Hematopoietic multipotent progenitor cell treated with erythropoietin and hydrocortisone succinate and interleukin-3 and kit ligand, for 15 days (in vitro differentiated cells): Measurements from ENCODE around the gene RLN1.
"Not testable (repeated sequence)": the region's sequence is repeated elsewhere in the genome, so short reads cannot be mapped to it uniquely, and the experiment has no call there.

ENCODE experiments used
- DNase-seq: peaks from one replicate; pipeline ENCODE4 v3.0.0-alpha.2; 2015; ENCODE audit warnings: low spot score

RLN1 gene, protein sequence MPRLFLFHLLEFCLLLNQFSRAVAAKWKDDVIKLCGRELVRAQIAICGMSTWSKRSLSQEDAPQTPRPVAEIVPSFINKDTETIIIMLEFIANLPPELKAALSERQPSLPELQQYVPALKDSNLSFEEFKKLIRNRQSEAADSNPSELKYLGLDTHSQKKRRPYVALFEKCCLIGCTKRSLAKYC

DNA sequence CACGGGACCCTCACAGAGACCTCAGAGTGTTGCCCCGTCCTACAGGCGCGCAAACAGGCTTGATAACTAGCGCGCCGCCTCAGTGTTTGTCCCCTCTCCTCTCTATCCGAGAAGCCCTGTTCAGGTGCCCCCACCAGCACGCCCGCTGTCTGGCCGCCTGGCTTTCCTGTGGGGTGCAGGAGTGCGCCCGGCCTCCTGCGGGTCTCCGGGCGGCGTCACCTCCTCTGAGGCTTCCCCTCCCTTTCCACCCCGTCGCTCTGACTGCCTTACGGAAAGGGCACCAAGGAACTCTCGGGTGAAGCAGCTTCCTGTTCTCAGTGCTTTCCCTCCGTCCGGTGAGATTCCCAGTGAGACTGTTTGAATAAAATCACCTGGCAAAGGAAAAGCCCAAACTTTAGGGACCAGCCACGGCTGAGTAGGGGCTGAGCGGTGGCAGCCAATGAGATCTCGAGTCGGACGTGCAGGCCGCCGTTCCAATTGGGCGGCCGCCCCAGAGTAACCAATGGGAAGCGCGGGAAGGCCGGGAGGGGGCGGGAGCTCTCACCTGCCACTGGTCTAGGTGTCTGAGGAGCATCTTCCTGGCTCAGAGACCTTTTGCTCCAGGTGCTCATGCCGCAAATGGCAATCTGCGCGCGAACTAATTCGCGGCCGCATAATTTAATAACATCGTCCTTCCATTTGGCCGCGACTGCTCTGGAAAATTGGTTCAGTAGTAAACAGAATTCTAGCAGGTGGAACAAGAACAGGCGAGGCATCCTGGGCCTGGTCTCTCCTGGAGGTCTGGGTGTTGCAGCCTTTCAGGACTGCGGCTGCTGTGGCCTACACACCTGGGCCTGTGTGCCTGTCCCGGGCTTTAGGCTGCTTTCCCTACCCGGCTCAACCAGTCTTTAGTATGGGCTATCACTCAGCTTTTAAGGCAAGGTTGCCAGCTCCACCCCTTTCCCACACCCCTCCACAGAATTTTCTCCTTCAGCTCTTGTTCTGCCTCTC is at the start of gene RLN1:
RLN1 (minus strand) TSS at position 885 of the 990 bp plus-strand sequence; CDS start at position 755, 130 bp downstream.
- DNase-seq, result not testable (repeated sequence)

DNA sequence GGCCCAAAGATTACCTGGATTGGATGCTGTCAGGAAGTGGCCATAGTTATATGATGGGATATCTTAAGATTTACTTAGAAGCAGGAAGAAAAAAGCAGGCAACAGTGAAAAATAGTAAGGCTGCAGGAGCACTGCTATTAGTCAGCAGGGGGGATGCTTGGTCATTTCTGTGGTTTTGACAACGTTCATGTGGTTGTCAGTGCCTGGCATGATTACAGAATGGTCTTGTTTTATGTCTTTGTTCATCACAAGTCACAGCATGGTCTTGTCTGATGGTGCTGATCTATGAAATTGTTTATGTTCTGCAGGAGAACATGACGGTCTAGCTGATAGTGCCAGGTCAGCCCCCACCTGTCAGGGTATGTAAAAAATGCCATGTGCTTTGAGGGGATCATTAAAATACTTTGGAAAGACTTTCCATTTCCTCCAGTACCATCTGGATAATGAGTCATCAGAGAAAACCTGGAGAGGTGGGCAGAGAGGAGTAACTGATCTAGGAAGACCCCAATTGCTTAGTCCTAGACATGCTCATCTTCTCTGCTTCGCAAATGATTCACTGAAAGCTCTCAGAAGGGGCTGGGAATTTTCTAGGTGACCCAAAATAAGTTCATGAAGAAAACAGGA is 49.5 kb upstream of the RLN1 start:
- DNase-seq, result no peak

DNA sequence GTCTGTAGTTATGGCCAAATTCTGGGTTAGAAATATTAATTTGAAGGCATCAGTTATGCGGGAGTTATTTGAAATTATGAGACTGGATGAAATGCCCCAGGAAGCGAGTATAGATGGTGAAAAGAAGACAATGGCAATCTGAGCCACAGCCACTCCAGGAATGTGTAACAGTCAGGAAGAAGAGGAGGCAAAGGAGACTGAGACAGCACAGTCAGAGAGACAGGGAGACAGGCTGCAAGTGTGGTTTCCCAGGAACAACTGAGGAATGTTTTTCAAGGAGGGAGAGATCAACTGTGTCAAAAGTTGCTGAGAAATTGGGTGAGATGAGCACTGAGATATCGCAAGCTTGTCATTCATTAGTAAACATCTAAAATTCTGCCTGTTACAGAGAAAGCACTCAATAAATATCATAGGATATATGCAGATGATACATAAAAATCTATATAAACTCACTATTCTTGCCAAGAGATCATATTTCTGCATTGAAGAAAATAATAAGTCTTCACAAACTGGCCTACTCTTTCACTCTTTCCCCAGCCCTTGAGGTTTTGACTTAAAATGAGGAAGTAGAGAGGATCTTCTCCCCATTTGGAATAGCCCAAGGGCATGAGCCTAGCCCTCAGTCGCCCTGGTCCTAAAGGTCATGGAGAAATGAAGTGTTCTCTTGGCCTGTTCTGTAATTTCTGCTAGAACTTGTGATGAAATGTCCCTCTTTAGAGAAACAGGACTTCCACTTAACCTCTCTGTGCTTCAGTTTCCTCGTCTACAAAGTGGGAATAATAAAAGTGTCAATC is 48.5 kb upstream of the RLN1 start:
- no peak for DNase-seq

DNA sequence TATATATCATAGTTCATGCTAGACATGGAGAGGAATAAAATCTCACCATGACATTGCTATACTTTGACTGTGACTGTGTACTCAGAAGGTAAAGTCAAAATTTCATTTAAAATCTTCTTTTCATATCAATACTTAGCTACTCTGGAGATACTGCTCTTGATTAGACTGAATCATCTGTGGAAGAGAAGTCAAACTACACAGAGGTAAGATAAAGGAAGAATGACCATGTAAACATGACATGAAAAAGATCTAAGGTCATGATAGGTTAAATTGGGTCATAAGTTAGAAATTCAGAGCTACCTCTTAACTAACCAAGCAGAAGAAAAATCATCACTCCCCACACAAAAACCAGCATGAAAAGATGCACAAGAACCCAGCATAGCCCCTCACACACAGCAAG is 44.8 kb upstream of the RLN1 start:
- DNase-seq, result no peak

DNA sequence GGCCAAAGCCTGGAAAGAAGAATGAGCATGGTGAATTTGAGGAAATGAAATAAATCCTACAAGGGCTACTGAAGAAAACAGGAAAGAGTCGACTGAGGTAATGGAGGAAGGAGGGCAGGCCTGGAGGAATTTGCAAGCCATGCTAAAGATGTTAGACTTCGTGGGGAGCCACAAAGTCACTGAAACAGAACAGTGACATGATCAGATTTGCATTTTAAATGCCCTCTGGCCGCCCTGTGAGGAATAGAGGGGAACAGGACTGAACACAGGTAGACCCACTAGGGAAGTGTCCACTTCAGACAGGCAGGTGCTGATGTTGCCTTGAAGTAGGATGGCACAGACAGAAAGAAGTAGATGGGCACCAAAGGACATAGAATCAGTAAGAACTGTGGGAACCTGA is 42.8 kb upstream of the RLN1 start:
- DNase-seq, result no peak

DNA sequence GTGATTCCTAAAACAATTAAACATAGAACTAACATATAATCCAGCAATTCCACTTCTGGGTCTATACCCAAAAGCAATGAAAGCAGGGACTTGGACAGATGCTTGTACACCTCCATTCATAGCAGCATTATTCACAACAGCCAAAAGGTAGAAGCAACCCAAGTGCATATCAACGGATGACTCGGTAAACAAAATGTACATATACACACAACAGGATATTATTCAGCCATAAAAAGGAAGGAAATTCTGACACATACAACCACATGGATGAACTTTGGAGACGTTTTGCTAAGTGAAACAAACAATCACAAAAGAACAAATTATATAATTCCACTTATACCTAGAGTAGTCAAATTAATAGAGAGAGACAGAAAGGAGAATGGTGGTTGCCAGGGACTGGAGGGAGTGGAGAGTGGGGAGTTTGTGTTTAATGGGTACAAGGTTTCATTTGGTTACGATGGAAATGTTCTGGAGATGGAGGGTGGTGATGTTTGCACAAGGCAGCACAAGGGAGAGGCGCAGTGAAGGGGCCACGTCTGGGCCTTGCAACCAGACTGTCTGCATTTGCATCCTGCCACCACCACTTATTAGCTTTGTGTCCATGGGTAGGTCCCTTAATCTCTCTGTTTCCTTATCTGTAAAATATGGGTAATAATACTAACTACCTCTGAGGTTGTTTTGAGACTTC is 36.3 kb upstream of the RLN1 start:
- DNase-seq, result no peak

DNA sequence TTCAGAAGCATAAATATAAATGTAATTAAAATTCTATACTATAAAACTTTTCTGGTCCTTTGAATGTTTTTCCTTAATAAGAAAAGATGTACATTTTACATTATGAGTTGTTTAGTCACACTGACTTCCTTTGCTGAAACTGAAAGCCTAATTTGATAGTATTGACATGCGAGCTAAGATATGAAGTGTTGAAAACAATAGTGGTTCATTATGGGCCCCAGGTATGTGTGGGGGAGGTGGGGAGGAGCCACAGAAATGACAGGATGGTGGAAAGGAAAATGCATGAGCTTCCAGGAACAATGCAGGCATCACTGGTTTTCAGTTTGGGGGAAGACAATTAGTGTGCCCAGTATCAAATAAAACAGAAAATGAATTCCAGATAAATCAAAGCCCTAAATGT is 35.4 kb upstream of the RLN1 start:
- DNase-seq, result no peak

DNA sequence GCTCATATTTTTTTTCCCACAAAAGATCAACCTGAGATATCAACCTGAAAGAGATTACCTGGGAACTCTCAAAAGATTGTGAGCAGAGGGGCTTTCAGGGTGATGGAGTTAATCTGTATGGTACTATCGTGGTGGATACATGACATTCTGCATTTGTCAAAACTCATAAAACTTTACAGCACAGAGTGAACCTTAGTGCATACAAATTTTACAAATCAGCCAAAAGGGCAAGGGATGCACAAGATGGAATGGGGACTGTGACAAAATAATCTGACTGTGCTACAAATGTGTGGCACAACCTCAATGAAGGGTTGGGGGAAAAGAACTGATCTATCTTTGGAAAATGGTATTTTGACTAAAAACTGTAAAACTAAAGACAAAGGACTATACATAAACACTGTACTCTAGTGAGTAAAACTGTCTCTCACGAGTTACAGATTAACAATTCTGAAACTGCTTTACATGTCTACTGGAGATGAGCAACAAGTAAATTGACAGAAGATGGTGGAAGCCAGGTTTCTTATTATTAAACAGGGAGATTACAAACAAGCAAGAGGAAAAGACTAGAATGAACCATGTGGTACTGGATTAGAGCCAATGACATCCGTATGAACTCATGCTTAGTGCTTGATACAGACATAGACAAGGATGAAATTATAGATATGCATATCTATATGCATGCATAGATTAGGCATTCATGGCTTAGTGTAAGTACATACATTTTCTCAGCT is 24.8 kb upstream of the RLN1 start:
- no peak for DNase-seq

DNA sequence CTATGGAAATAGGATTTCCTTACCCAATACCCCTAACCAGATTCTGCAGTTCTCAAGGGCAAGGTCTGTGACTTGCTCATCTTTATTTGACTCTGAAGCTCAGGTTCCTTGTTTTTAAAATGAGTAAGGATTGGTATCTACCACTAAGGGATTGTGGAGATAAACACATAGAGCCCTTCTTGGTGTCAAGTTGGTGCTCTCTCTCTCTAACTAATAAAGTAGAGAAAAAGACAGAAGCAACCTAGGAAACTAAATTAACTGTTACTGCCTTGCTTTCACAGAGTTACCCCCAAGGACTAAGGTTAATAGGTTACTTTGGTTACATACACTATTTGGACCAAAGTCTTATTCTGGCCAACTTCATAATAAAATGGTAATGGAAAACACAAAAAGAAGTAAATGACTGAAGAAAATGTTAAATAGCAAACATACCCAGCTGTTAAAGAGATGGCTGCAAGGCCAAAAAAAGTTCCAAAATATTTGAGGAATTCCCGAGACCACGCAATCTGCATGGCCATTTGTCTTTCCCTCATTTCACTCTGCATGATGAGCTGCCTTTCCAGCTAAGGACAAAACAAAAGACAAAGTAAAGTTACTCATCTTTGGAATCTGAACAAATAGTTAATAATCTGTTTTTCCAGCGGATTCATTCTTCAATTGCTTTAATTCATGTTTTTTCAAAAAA is 21.8 kb upstream of the RLN1 start:
- DNase-seq, result no peak

DNA sequence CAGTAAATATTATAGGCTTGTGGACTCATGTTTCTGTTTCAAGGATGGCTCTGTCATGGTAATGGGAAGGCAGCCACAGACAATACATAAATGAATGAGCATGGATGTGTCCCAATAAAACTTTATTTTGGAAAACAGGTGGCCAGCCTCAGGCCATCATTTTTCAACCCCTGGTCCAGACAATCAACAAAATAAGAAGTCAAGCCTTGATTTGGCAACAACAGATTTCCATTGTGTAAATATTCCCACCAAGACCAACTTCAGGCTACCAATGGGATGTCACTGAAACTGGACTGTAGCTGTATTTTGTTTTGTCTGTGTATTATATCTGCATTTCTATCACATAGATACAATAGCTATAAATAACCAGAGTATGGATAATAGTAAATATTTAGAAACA is 20.7 kb upstream of the RLN1 start:
- DNase-seq, result no peak

DNA sequence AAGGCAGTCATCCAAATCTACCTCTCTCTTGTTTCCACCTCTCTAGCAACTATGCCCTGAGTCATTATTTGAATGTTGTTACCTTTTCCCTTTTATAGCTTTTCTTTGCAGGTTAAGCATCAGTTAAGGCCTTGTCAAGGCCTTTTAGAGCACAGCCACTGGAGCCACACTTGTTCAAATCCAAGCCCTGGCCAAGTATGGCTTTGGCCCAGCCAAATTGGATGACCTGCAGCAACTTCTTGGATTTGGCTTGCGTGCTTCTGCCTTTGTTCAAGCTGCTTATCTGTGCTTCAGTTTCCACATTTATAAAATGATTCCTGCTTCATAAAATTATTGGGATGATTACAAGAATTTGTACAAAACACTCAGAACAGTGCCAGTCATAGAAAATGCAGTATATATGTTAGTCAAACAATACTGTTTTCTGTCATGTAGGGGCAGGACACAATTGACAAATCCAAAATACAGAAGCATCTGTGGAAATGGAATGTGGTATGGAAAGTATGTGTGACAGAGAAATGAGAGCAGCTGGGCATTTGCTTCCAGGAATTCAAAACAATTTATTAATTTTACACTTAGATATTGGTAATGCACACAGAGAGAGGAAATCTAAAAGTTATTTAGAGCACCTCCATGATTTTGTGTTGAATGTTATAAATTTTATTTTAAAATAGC is 17.9 kb upstream of the RLN1 start:
- no peak for DNase-seq

DNA sequence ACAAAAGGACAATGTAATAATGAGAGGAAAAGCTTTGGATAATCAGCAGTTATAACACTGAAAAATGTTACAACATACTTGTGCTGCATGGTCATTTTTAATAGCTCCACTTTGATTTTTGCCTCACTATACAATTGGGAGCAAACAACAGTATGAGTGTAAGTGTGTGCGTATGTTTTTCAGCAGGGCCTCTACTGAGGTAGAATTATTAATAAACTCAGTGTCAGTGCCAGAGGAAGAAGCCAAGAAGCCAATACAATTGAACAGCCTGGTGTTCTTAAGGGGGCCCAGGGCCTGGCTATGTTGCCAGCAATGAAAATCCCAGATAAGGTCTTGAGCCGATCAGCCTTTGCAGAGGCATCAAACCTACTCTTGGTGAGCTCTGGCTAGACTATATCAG is 16.1 kb upstream of the RLN1 start:
- DNase-seq, result no peak

DNA sequence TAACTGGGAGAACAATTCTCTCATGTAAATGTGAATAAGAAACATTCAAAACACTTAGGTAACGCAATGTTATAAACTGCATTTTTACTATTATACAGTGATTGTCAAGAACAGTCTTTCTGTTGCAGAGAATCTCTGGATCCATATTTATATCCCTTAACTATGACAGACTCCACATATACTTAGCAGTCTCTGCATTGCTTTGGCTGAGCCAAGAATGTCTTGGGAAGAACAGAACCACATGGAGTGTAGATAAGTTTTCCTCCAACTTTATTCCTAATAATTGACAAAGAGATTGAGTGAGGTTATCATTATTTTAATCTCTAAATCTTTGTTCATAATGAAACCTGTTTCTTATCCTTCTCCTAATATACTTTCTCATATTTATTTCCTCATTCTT is 15.6 kb upstream of the RLN1 start:
- no peak for DNase-seq

DNA sequence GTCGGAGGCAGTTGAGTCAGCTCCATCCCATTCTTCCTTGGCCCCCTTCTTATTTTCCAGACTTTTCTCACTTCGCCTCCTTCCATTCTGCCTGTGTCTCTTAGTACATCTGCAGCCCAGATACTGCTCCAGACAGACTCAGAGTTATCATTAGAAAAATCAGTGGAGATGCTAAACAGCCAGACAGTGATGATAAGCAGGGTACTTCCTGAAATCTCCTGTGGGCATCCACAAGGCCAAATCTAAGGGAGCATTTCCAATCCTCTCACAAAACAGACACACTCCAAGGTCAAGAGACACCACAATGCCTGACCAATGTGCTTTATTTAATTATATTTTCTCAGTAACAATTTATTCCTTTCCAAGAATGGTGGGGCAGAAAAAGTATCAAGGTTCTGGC is 14.5 kb upstream of the RLN1 start:
- DNase-seq, result no peak

DNA sequence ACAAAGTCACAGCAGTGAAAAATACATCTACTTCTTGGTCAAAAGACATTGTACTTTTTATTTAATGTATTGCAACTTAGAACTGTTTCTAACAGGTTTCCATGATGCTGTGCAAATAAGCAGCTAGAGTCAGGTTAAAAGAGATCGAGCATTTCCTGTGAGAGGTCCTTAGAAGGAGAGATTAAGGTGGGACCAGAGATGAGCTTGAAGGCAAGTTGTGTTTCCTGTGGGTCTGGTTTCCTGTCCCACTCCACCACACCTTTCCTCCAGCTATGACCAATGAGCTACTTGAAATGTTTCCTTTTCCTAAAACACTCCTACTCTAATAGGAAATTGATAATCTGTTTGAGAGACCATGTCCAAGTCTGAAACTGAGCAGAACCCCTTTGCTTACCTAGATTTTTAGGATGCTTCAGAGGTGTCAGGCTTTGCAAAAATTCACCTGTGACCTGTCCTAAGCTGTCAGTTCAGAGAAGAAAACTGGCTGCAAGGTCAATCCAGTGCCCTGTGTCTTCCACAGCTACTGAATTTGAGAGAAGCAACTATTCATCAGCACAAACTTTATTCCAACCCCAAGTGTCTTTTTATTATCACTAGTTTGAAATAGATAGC is 13.1 kb upstream of the RLN1 start:
- DNase-seq, result no peak

DNA sequence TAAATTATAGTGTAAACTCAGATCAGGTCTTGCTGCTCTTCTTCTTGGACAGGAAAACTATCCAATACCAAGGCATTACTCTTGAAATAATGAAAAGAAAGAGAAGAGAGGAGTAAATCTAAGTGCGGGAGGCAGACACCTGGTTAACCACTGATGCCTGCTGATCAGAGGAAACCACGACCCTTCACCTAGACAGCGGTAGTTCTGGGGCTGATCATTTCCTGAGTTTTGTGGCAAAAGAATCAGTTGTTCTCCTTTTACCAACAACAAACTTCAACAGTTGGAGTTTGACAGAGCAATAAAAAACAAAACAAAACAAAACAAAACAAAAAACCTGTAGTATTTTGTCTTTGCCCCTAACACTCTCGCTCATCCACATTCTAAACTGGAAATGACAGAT is 3.0 kb downstream of the RLN1 start:
- DNase-seq, result no peak

DNA sequence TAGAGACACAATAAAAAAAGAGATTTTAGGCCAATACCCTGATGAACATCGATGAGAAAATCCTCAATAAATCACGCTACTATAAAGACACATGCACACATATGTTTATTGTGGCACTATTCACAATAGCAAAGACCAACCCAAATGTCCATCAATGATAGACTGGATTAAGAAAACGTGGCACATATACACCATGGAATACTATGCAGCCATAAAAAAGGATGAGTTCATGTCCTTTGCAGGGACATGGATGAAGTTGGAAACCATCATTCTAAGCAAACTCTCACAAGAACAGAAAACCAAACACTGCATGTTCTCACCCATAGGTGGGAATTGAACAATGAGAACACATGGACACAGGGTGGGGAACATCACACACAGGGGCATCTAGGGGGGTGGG is 8.4 kb downstream of the RLN1 start:
- not testable (repeated sequence) for DNase-seq

DNA sequence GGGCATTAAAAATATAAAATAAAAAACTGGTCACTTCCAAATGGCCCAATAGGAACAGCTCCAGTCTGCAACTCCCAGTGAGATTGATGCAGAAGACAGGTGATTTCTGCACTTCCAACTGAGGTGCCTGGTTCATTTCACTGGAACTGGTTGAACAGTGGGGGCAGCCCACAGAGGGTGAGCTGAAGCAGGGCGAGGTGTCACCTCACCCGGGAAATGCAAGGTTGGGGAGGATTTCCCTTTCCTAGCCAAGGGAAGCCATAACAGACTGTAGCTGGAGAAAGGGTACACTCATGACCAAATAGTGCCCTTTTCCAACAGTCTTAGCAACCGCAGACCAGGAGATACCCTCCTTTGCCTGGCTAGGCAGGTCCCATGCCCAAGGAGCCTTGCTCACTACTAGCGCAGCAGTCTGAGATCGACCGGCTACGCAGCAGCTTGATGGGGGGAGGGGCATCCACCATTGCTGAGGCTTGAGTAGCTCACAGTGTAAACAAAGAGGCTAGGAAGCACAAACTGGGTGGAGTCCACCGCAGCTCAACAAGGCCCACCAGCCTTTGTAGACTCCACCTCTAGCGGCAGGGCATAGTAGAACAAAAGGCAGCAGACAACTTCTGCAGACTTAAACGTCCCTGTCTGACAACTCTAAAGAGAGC is 12.7 kb downstream of the RLN1 start:
- no peak for DNase-seq

DNA sequence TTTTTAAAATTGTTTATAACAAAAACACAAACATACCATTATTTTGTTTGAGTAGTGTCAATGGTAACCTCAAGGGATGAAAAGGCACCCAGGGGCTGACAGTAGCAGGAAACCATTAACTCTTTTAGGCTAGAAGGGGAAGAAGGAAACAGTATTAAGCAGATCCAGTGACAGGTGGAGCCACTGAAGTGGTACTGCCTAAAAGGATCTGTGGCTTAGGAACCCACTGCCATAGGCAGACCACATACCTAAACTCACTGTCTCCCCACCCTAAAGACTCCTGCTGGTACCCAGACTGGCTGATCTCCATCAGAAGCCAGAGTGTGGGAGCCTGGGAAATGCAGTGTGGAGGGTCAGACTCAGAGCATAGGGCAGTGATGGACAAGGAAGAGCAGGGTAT is 13.5 kb downstream of the RLN1 start:
- no peak for DNase-seq
